Measurements from ENCODE around the gene KIZ. TPM values are rescaled to one million over a fixed set of nuclear protein-coding genes. Genes with fewer than 3 reads are reported as not detected.

The KIZ gene
- total and polyA plus RNA-seq, 2 experiments from 2014 or later: 11.0 to 55.4 TPM

DNA sequence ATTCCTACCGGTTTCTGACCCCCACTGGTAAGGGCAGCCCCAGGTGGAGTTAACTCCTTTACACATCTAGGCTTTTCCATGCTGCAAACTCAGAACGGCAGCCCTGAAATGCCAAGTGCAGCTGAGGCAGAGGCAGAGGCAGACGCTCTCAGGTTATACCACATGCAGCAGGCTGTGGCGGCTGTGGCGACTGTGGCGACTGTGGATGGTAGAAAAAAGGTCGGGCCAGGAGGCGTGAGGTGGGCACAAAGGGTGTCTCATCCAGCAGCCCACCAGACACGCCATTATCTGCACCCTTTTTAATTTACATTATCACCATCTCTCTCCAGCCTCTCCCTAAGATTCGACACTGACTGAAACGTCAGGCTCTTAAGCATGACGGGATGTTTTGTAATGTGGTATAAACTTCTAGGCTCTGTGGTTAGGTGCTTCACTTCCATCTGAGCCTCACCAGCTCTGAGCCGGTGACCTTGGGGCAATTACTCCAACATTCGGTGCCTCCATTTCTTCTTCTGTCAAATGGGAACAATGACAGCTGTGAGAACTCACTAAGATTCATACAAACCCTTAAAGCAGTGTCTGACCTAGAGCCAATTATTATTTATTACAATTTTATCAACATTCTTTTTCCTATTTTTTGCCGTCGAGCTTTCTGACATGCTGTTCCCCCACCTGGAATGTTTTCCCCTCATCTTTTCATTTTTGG is 8.2 kb downstream of the KIZ start:
- peaks cover 2% of the 10 kb centered on the region for H3K4me1 ChIP-seq (ENCODE audit: low read depth)
- no peaks in the 10 kb centered on the region for H3K27me3 ChIP-seq
- no peaks in the 10 kb centered on the region for H3K9me3 ChIP-seq (ENCODE audit: low read depth)
- TF ChIP-seq, protein P1, sequence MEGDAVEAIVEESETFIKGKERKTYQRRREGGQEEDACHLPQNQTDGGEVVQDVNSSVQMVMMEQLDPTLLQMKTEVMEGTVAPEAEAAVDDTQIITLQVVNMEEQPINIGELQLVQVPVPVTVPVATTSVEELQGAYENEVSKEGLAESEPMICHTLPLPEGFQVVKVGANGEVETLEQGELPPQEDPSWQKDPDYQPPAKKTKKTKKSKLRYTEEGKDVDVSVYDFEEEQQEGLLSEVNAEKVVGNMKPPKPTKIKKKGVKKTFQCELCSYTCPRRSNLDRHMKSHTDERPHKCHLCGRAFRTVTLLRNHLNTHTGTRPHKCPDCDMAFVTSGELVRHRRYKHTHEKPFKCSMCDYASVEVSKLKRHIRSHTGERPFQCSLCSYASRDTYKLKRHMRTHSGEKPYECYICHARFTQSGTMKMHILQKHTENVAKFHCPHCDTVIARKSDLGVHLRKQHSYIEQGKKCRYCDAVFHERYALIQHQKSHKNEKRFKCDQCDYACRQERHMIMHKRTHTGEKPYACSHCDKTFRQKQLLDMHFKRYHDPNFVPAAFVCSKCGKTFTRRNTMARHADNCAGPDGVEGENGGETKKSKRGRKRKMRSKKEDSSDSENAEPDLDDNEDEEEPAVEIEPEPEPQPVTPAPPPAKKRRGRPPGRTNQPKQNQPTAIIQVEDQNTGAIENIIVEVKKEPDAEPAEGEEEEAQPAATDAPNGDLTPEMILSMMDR (IDR thresholded peaks at IDR 0.05; ENCODE audit: low read depth, low read length): no peak
- peak overlapping the region; percentile 4 for H3K27ac ChIP-seq
- no peaks in the 10 kb centered on the region for H3K36me3 ChIP-seq
- no peak overlapping the region for H3K4me3 ChIP-seq
- no peak for DNase-seq (ENCODE audit: low read depth in 1 of 2, low spot score in 1 of 2)

DNA sequence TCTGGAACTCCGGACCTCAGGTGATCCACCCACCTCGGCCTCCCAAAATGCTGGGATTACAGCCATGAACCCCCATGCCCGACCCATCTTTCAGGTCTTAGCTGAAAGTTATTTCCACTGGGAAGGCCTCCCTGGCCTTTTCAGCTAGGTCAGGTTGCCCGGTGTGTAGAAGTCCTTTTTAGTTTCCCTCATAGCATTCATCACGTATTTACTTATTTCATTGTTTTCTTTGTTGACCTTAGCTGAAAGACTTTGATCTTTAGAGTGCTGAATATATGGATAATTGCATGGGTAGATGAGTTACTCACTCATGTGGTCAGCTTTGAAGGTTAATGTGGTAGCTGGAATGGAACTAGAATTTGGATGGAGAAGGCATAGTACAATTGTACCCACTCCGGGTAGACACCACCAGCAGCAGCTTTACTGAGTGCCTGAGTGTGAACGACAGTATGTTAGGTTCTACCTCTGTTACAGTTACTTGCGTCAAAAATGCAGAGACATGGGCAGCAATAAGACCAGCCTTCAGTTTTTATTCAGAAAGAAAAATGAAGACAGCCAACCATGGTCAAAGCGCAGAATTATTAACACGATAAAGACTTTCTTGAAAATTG is 9.1 kb downstream of the KIZ start:
- Histone ChIP-seq H3K9me3 (ENCODE audit: low read depth) (no peaks in the 10 kb centered on the region), H3K4me3 (no peak overlapping the region), H3K4me1 (ENCODE audit: low read depth) (no peaks in the 10 kb centered on the region), H3K27ac (no peak overlapping the region), H3K36me3 (no peaks in the 10 kb centered on the region), H3K27me3 (no peaks in the 10 kb centered on the region)
- TF ChIP-seq, protein P1 (IDR thresholded peaks at IDR 0.05; ENCODE audit: low read depth, low read length): no peak
- no peak for DNase-seq (ENCODE audit: low read depth in 1 of 2, low spot score in 1 of 2)

DNA sequence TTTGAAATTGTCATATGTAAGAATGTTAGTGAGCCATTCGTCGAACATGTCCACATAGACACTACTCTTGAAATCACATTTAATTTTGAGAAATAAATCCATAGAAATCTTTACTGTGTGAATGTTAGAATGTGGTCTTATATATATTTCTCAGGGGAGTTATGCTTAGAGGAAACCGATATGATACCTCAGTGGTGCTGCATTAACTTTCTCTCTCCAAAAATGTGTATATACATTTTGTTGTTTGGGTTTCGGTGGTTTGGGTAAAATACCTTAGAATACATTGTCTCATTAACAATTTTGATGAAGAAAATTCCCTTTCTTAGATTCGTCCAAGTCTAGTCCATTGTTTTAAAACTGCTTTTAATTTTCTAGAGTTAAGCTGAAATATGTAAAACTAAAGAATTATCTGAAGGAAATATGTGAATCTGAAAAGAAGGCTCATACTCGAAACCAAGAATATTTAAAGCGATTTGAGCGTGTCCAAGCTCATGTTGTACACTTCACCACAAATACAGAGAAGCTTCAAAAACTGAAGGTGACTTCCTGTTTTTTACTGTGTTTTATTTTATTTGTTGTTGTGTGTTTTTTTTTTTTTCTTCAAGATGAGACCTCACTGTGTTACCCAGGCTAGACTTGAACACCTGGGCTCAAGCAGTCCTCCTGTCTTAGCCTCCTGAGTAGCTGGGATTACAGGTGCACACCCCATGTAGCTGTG is 10.3 kb downstream of the KIZ start:
- Histone ChIP-seq H3K4me3 (no peak overlapping the region), H3K27me3 (no peaks in the 10 kb centered on the region), H3K9me3 (ENCODE audit: low read depth) (no peaks in the 10 kb centered on the region), H3K36me3 (no peaks in the 10 kb centered on the region), H3K4me1 (ENCODE audit: low read depth) (no peaks in the 10 kb centered on the region), H3K27ac (no peak overlapping the region)
- TF ChIP-seq, protein P1 (IDR thresholded peaks at IDR 0.05; ENCODE audit: low read depth, low read length): no peak
- no peak for DNase-seq (ENCODE audit: low read depth in 1 of 2, low spot score in 1 of 2)

DNA sequence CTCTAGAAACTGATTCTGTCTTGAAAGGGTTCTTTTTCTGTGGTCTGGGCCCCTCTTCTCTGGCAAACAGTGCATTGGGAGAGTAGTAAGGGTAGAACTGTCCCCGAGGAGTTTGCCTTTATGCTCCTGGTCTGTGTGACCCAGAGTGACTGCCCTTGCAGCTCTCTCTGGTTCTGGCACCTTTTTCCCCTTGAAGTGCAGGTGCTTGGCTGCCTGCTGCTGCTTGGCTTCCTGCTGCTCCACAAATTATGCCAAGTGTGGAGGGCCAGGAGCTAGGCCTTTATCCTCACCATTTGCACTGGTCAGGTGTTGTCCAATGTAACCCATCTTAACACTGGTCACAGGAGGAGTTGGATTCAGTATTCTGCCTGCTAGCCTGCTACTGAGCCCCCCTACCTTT is 11.2 kb downstream of the KIZ start:
- TF ChIP-seq, protein P1 (IDR thresholded peaks at IDR 0.05; ENCODE audit: low read depth, low read length): no peak
- Histone ChIP-seq H3K36me3 (no peaks in the 10 kb centered on the region), H3K4me1 (ENCODE audit: low read depth) (no peaks in the 10 kb centered on the region), H3K27ac (no peak overlapping the region), H3K9me3 (ENCODE audit: low read depth) (no peaks in the 10 kb centered on the region), H3K27me3 (no peaks in the 10 kb centered on the region), H3K4me3 (no peak overlapping the region)
- DNase-seq (ENCODE audit: low read depth in 1 of 2, low spot score in 1 of 2): no peak

DNA sequence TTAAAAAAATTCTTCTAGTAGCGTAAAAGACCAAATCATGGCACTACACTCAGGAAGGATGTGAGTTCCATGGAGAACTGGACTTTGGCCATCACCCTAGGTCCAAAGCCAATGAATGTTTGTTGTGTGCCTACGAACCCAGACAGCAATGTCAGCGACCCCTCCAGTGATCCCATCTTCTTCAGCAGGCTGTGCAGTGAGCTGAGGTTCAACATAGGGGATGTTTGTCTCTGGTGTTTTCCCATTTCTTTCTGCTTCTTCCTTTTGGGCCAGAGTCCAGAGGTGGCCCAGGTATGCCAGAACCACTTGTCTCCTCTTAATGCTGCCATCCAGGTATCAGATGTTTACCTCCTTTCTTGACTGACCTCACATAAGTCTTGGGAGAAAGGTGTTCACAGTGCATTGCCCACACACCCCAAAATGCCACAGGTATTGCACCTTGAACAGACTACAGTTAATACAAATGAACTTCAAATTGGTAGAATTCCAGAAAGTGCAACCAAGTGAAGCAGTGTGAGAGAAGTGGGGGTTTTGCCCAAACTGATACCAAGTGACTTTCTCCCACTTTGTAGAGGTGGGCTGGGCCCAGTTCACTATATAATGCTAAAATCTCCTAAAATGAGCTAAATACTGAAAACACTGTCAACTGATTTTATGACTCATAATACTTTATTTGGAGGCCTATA is 14.1 kb downstream of the KIZ start:
- no peak for DNase-seq (ENCODE audit: low read depth in 1 of 2, low spot score in 1 of 2)
- H3K4me1 ChIP-seq (ENCODE audit: low read depth): no peaks in the 10 kb centered on the region
- no peaks in the 10 kb centered on the region for H3K27me3 ChIP-seq
- H3K27ac ChIP-seq: no peak overlapping the region
- no peaks in the 10 kb centered on the region for H3K9me3 ChIP-seq (ENCODE audit: low read depth)
- H3K4me3 ChIP-seq: no peak overlapping the region
- TF ChIP-seq, protein P1 (IDR thresholded peaks at IDR 0.05; ENCODE audit: low read depth, low read length): no peak
- no peaks in the 10 kb centered on the region for H3K36me3 ChIP-seq

Measured in cardiac muscle cell (in vitro differentiated cells and primary cell).